ENCODE measurements around the gene ADAP1.

DNA sequence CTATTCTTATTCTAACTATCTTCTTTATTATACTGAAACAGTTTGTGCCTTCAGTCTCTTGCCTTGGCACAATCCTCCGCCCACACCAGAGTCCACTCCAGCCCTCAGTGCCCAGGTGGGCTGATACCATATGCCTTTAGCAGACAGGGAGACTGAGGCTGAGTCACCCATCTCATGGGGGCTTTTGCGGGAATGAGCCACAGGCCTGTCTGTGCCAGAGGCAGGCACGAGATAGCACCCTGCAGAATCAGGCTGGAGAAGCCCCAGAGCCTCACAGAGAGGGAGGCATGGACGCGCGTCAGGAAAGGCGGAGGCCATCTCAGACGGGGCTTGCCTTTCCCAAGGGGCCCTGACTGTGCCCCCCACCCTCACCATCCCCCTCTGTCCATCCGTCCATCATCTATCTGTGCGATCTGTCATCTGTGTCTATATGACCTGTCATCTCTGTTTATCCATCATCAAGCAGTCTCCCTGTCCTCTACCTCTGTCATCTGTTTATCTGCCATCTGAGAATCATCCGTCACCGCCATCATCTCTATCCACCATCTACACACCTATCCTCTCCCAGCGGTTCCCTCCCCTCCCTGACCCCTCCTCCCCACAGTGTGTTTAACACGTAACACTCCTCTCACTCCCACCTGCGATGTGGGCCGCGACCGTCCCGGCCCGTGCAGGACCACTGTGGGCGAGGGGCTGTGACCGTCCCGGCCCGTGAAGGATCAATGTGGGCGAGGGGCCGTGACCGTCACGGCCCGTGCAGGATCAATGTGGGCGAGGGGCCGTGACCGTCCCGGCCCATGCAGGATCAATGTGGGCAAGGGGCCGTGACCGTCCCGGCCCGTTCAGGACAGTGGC, 7.3 kb upstream of the ADAP1 start:
- TF ChIP-seq ZNF274 (IDR thresholded peaks at IDR 0.05; ENCODE audit: low read depth, low read length), result no peak
- no peak for TF ChIP-seq YY1 (IDR thresholded peaks at IDR 0.05; ENCODE audit: insufficient read depth, insufficient read length)
- TF ChIP-seq SUZ12 (IDR thresholded peaks at IDR 0.05; ENCODE audit: extremely low read depth, insufficient read depth, insufficient read length), result no peak

Data from NT2/D1 (cell line).